22Rv1 (cell line): Measurements from ENCODE around the gene MRAS.

Experiments
- CTCF ChIP-seq: fragments of 450-650 bp; IDR thresholded peaks from 2 replicates; pipeline ENCODE4 v1.5.1; 2017; ENCODE audit warnings: mild to moderate bottlenecking
- ZFX ChIP-seq: fragments of 450-650 bp; IDR thresholded peaks from 2 replicates; pipeline ENCODE4 v1.6.1; 2017; ENCODE audit warnings: antibody characterized with exemption, borderline replicate concordance

GRCh38 chr3:138336454-138336999, 11.9 kb upstream of the MRAS start:
- TF ChIP-seq CTCF, result no peak
- TF ChIP-seq ZFX, result no peak
